ENCODE results near the gene MIDN. TPM values are rescaled to one million over a fixed set of nuclear protein-coding genes. Genes with fewer than 3 reads are reported as not detected.

Gene MIDN
- total and polyA plus RNA-seq, 2 of the 4 experiments (the other 2 are of a cell fraction), result 2.5 to 26.0 TPM

GRCh38 chr19:1302533-1303239 lies 54.3 kb downstream of the MIDN start:
- no peaks in the 10 kb centered on the region for H4K20me1 ChIP-seq (ENCODE audit: insufficient read depth, low read length)
- dilution Hi-C loops (cut with HindIII; ENCODE audit: low sequenced_read_pairs, unreplicated experiment) (no loop called here), intact Hi-C loops (cut with micrococcal nuclease) (no loop called here), in situ Hi-C loops (cut with MboI; ENCODE audit: low sequenced_read_pairs) (no loop called here)
- H3K27me3 ChIP-seq (ENCODE audit: control insufficient read depth, insufficient read depth, low read length), result no peaks in the 10 kb centered on the region; the same call in 1 of the 2 replicates
- CTCF ChIA-PET, result no interaction called here
- no peak overlapping the region for H2BK15ac ChIP-seq (ENCODE audit: low read depth, low read length)
- H2BK120ac ChIP-seq (ENCODE audit: low read depth, low read length), result no peak overlapping the region
- H3K23ac ChIP-seq (ENCODE audit: low read depth, low read length), result no peak overlapping the region
- H4K5ac ChIP-seq (ENCODE audit: low read depth, low read length), result no peak overlapping the region
- H2AK5ac ChIP-seq (ENCODE audit: low read depth, low read length), result no peak overlapping the region
- H3K4me3 ChIP-seq (ENCODE audit: insufficient read depth, low read depth, low read length), result no peak overlapping the region
- H3K36me3 ChIP-seq (ENCODE audit: control insufficient read depth, insufficient read depth, low read length), result no peaks in the 10 kb centered on the region
- H3K9ac ChIP-seq (ENCODE audit: low read depth, low read length), result no peak overlapping the region
- H2AFZ ChIP-seq (replicated peaks; ENCODE audit: low read length, poor library complexity), result peak overlapping the region; percentile 71
- H2AK9ac ChIP-seq (replicated peaks; ENCODE audit: low read depth, low read length, poor library complexity), result no peak overlapping the region
- H4K91ac ChIP-seq (ENCODE audit: insufficient read depth, low read depth, low read length), result no peak overlapping the region
- WGBS, 2 experiments (ENCODE audit: extremely low coverage in 2 of 2, insufficient read length in 1 of 2), result 60% methylated on average over 5 of the region's 36 CpGs; no CpG with 5 or more reads in 1 of the 2 experiments
- no peaks in the 10 kb centered on the region for H3K4me1 ChIP-seq (ENCODE audit: control insufficient read depth, insufficient read depth, low read length)
- POLR2A ChIA-PET (ENCODE audit: unreplicated experiment), result no interaction called here
- no TSS peak for BruUV-seq (replicated peaks)
- H3K79me1 ChIP-seq (ENCODE audit: low read depth in 1 of 2, low read length in 2 of 2), result no peaks in the 10 kb centered on the region
- no peak for TF ChIP-seq SMC3 (IDR thresholded peaks at IDR 0.05; ENCODE audit: low read depth, low read length)
- TF ChIP-seq, protein P1, sequence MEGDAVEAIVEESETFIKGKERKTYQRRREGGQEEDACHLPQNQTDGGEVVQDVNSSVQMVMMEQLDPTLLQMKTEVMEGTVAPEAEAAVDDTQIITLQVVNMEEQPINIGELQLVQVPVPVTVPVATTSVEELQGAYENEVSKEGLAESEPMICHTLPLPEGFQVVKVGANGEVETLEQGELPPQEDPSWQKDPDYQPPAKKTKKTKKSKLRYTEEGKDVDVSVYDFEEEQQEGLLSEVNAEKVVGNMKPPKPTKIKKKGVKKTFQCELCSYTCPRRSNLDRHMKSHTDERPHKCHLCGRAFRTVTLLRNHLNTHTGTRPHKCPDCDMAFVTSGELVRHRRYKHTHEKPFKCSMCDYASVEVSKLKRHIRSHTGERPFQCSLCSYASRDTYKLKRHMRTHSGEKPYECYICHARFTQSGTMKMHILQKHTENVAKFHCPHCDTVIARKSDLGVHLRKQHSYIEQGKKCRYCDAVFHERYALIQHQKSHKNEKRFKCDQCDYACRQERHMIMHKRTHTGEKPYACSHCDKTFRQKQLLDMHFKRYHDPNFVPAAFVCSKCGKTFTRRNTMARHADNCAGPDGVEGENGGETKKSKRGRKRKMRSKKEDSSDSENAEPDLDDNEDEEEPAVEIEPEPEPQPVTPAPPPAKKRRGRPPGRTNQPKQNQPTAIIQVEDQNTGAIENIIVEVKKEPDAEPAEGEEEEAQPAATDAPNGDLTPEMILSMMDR (conservative IDR thresholded peaks at IDR 0.05; ENCODE audit: low read depth, low read length), result no peak
- no peak for TF ChIP-seq RAD21 (IDR thresholded peaks at IDR 0.05; ENCODE audit: low read length)
- no peak for TF ChIP-seq FOS (IDR thresholded peaks at IDR 0.05; ENCODE audit: low read depth, low read length)
- no peak for TF ChIP-seq POLR2A (IDR thresholded peaks at IDR 0.05; ENCODE audit: low read depth, low read length)
- TF ChIP-seq MAZ (IDR thresholded peaks at IDR 0.05; ENCODE audit: borderline replicate concordance, low read depth, low read length), result no peak
- no peak for ATAC-seq (ENCODE audit: low read depth)
- no peak overlapping the region for H3K4me2 ChIP-seq (ENCODE audit: low read depth, low read length)
- H3K4ac ChIP-seq (ENCODE audit: low read depth, low read length), result no peak overlapping the region
- H2BK20ac ChIP-seq (ENCODE audit: low read depth, low read length), result no peak overlapping the region
- no peaks in the 10 kb centered on the region for H3K9me3 ChIP-seq (ENCODE audit: control insufficient read depth, insufficient read depth, low read length)
- H2BK5ac ChIP-seq (ENCODE audit: low read depth, low read length, poor library complexity, severe bottlenecking), result no peak overlapping the region
- H3K27ac ChIP-seq (ENCODE audit: insufficient read depth, low read length), result no peak overlapping the region
- H3K9me1 ChIP-seq (ENCODE audit: insufficient read depth, low read length), result no peaks in the 10 kb centered on the region
- H4K8ac ChIP-seq (ENCODE audit: low read depth in 2 of 2, low read length in 2 of 2), result no peak overlapping the region
- DNase-seq, result no peak
- no peak overlapping the region for H3K18ac ChIP-seq (ENCODE audit: low read depth, low read length)
- H3K14ac ChIP-seq (replicated peaks; ENCODE audit: low read depth, low read length), result no peak overlapping the region
- no peak overlapping the region for H3K56ac ChIP-seq (ENCODE audit: extremely low read depth, insufficient read depth, low read length)
